Measurements from ENCODE around the gene KCNQ2. TPM values are rescaled to one million over a fixed set of nuclear protein-coding genes. Genes with fewer than 3 reads are reported as not detected.

The KCNQ2 gene
- total and polyA plus RNA-seq, 10 donors: 0.13 to 3.5 (median 0.45) TPM; not detected in 2

- H3K4me3 ChIP-seq: no peak overlapping the region
- intact Hi-C loops (cut with DNase I; ENCODE audit: low total_unique reads): no loop called here
- no peaks in the 10 kb centered on the region for H3K36me3 ChIP-seq
- no peak overlapping the region for H3K27ac ChIP-seq
- no peaks in the 10 kb centered on the region for H3K9me3 ChIP-seq
- TF ChIP-seq POLR2AphosphoS5 (IDR thresholded peaks at IDR 0.05) (no peak), POLR2A (IDR thresholded peaks at IDR 0.05) (no peak), CTCF (IDR thresholded peaks at IDR 0.05 in 8 of 11, conservative IDR thresholded peaks at IDR 0.05 in 3 of 11) (no peak)
- peaks cover 0 to 9% (median 0%) of the 10 kb centered on the region in 6 donors for H3K4me1 ChIP-seq
- WGBS, 5 donors: 88 to 91% (median 89%) methylated on average over 28 to 30 of the region's 30 CpGs
- peaks cover 0 to 86% (median 17%) of the 10 kb centered on the region in 7 donors for H3K27me3 ChIP-seq (replicated peaks in 1 of 7)
- no peak for DNase-seq
Measured at GRCh38 chr20:63397155-63397843, 75.2 kb downstream of the KCNQ2 start.

DNA sequence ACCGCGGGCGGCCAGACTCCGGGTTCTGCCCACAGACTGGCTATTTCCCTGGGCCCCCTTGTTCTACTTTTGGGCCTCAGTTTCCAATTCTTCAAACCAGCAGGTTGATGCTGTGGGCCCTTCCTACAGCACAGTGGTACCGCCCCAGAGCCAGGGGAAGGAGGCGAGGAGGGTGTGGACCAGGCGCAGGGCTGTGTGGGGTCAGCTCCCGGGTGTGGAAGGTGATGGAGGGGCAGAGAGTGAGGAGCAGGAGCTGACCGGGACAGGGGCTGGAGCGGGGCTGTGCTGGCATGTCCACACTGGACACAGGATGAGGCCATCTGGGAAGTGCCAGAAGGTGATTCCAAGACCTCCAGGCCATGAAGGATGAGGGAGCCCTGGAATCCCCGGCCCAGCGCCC is 76.2 kb downstream of the KCNQ2 start:
- peaks cover 0 to 82% (median 17%) of the 10 kb centered on the region in 7 donors for H3K27me3 ChIP-seq (replicated peaks in 1 of 7)
- no peak for TF ChIP-seq POLR2A (IDR thresholded peaks at IDR 0.05)
- no peak for TF ChIP-seq CTCF (IDR thresholded peaks at IDR 0.05 in 8 of 11, conservative IDR thresholded peaks at IDR 0.05 in 3 of 11)
- TF ChIP-seq POLR2AphosphoS5 (IDR thresholded peaks at IDR 0.05): no peak
- no peak overlapping the region for H3K4me3 ChIP-seq
- H3K27ac ChIP-seq: no peak overlapping the region
- WGBS, 5 donors: 84 to 94% (median 89%) methylated on average over 11 to 12 of the region's 12 CpGs
- DNase-seq: no peak
- H3K36me3 ChIP-seq: no peaks in the 10 kb centered on the region
- H3K4me1 ChIP-seq: peaks cover 0 to 9% (median 0%) of the 10 kb centered on the region in 6 donors
- H3K9me3 ChIP-seq: peaks cover 0 to 6% (median 0%) of the 10 kb centered on the region in 8 donors
- intact Hi-C loops (cut with DNase I; ENCODE audit: low total_unique reads): no loop called here

DNA sequence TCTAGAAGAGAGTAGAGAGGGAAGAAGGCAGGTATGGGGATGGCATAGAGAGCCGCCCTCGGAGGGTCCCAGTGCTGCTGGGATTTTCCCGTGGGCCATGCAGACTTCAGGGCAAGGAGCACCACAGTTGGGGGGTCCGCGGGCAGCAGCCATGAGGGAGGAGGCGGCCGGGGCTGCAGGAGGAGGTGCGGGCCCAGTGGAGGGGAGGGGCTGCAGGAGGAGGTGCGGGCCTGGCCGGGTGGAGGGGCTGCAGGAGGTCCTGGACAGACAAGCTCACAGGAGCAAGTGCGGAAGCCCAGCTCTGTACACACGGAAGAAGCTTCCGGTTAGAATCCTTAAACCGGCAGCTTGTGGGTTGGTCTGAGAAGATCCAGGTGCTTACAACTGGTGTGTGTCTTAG is 76.7 kb downstream of the KCNQ2 start:
- Histone ChIP-seq H3K9me3 (peaks cover 0 to 11% (median 2%) of the 10 kb centered on the region in 8 donors), H3K36me3 (no peaks in the 10 kb centered on the region), H3K27ac (no peak overlapping the region), H3K27me3 (replicated peaks in 1 of 7) (peaks cover 0 to 77% (median 17%) of the 10 kb centered on the region in 7 donors), H3K4me3 (no peak overlapping the region), H3K4me1 (peaks cover 0 to 9% (median 0%) of the 10 kb centered on the region in 6 donors)
- TF ChIP-seq POLR2AphosphoS5 (IDR thresholded peaks at IDR 0.05) (no peak), CTCF (IDR thresholded peaks at IDR 0.05 in 8 of 11, conservative IDR thresholded peaks at IDR 0.05 in 3 of 11) (no peak), POLR2A (IDR thresholded peaks at IDR 0.05) (no peak)
- 77 to 87% (median 82%) methylated on average over 14 of the region's 14 CpGs for WGBS, 5 donors
- intact Hi-C loops (cut with DNase I; ENCODE audit: low total_unique reads): no loop called here
- no peak for DNase-seq

GRCh38 chr20:63394920-63395455 is 77.5 kb downstream of the KCNQ2 start:
- peaks cover 0 to 9% (median 0%) of the 10 kb centered on the region in 6 donors for H3K4me1 ChIP-seq
- H3K27me3 ChIP-seq (replicated peaks in 1 of 7): peaks cover 0 to 70% (median 17%) of the 10 kb centered on the region in 7 donors
- no peak overlapping the region for H3K27ac ChIP-seq
- H3K36me3 ChIP-seq: no peaks in the 10 kb centered on the region
- intact Hi-C loops (cut with DNase I; ENCODE audit: low total_unique reads): no loop called here
- H3K9me3 ChIP-seq: peaks cover 0 to 19% (median 6%) of the 10 kb centered on the region in 8 donors
- WGBS, 5 donors: 77 to 85% (median 81%) methylated on average over 10 to 22 of the region's 22 CpGs
- no peak overlapping the region for H3K4me3 ChIP-seq
- no peak for DNase-seq
- TF ChIP-seq POLR2AphosphoS5 (IDR thresholded peaks at IDR 0.05) (no peak), POLR2A (IDR thresholded peaks at IDR 0.05) (no peak), CTCF (IDR thresholded peaks at IDR 0.05 in 8 of 11, conservative IDR thresholded peaks at IDR 0.05 in 3 of 11) (no peak)

Data from spleen (tissue), 11 donors.